K562 (cell line): ENCODE measurements around the gene ZNF165. TPM values are rescaled to one million over a fixed set of nuclear protein-coding genes. Genes with fewer than 3 reads are reported as not detected.
"Not testable (repeated sequence)": the region's sequence is repeated elsewhere in the genome, so short reads cannot be mapped to it uniquely, and the experiment has no call there.

Experiments used
- ATAC-seq: fragments of 200-7000 bp; cut with Tn5 transposase; 3 replicates; pipeline ENCODE4 v1.9.1; 2020; ENCODE audit warnings: moderate library complexity
- BruUV-seq: library from RNA; stranded (reverse); fragments of 400-500 nt; replicated peaks from 2 replicates; lab custom pipeline; 2021; lab: Mats Ljungman, UMichigan
- CTCF ChIA-PET: fragments of 300-600 bp; formaldehyde crosslinking; extraction: SDS; loops from one replicate; lab custom pipeline; 2021; ENCODE audit warnings: low intra/inter-chr PET ratio; lab: Yijun Ruan, JAX
- POLR2A ChIA-PET: fragments of 300-600, 350-650 bp; sonication (Branson Sonifier 250); formaldehyde crosslinking; extraction: SDS; loops from one replicate; lab custom pipeline; 2021; ENCODE audit warnings: antibody characterized with exemption, inconsistent platforms; lab: Yijun Ruan, JAX
- DNase-seq, 4 experiments: peaks; one replicate each; pipeline versions ENCODE4 v3.0.0 to v3.0.0-alpha.2; 2011 to 2018; ENCODE audit warnings: low spot score in 3 of 4, mixed read lengths in 3 of 4; ENCODE audit errors: extremely low read depth in 1 of 4
- FAIRE-seq: peaks from 2 replicates; lab custom pipeline; 2011; peaks lifted over from hg19 to GRCh38; lab: Jason Lieb, UNC
- H2AFZ ChIP-seq: 2 replicates; pipeline ENCODE4 v1.6.0; 2011; ENCODE audit warnings: low read depth, low read length, control low read depth, inconsistent platforms
- H3K27ac ChIP-seq: fragments of 200-600 bp; 3 replicates; pipeline ENCODE4 v1.8.0; 2011; ENCODE audit warnings: low read depth, mild to moderate bottlenecking, control low read depth, inconsistent platforms, low read length, moderate library complexity, mixed read lengths; ENCODE audit errors: extremely low read depth
- H3K27me3 ChIP-seq, 2 experiments: fragments of 300-600 bp in 1 of 2; 2 replicates in 1 of 2; 3 replicates in 1 of 2; pipeline versions ENCODE4 v1.6.0 to v1.8.0; 2011; ENCODE audit warnings: inconsistent platforms in 2 of 2, low read length in 2 of 2, mild to moderate bottlenecking in 1 of 2, mixed read lengths in 1 of 2, moderate library complexity in 1 of 2; ENCODE audit not compliant: control insufficient read depth in 2 of 2, insufficient read depth in 2 of 2
- H3K36me3 ChIP-seq: fragments of 300-600 bp; 3 replicates; pipeline ENCODE4 v1.8.0; 2011; ENCODE audit warnings: mild to moderate bottlenecking, low read length, inconsistent platforms; ENCODE audit not compliant: control insufficient read depth, insufficient read depth
- H3K4me1 ChIP-seq, 2 experiments: fragments of 200-600 bp in 1 of 2; replicated peaks in 1 of 2; 2 replicates in 1 of 2; 3 replicates in 1 of 2; pipeline versions ENCODE4 v1.5.1 to v1.8.0; 2011; ENCODE audit warnings: inconsistent platforms in 2 of 2, low read length in 2 of 2, mild to moderate bottlenecking in 1 of 2, mixed read lengths in 1 of 2, moderate library complexity in 1 of 2; ENCODE audit not compliant: control insufficient read depth in 2 of 2, insufficient read depth in 2 of 2
- H3K4me2 ChIP-seq: 2 replicates; pipeline ENCODE4 v1.6.1; 2011; ENCODE audit warnings: low read length, control low read depth, inconsistent platforms, mixed read lengths; ENCODE audit not compliant: insufficient read depth
- H3K4me3 ChIP-seq: fragments of 200-600 bp; sonication (generic), shearing (Covaris generic); 2 replicates; pipeline ENCODE4 v1.5.1; 2016; ENCODE audit warnings: control low read depth, inconsistent platforms
- H3K79me2 ChIP-seq: fragments of 200-600 bp; 3 replicates; pipeline ENCODE4 v1.8.0; 2011; ENCODE audit warnings: low read length, inconsistent platforms; ENCODE audit not compliant: control insufficient read depth, insufficient read depth
- H3K9ac ChIP-seq, 2 experiments: 2 replicates each; pipeline versions ENCODE4 v1.6.0 to v1.6.1; 2011; ENCODE audit warnings: low read depth in 2 of 2, low read length in 2 of 2, control low read depth in 1 of 2, inconsistent platforms in 1 of 2, mild to moderate bottlenecking in 1 of 2, mixed read lengths in 1 of 2; ENCODE audit not compliant: insufficient read depth in 1 of 2
- H3K9me1 ChIP-seq: one replicate; pipeline ENCODE4 v1.6.0; 2011; ENCODE audit warnings: inconsistent platforms, mild to moderate bottlenecking, low read length, moderate library complexity; ENCODE audit not compliant: control insufficient read depth, insufficient read depth
- H3K9me3 ChIP-seq: replicated peaks from 2 replicates; pipeline ENCODE4 v1.5.1; 2011; ENCODE audit warnings: low read depth, low read length, inconsistent platforms; ENCODE audit not compliant: control insufficient read depth, insufficient read depth
- H4K20me1 ChIP-seq: replicated peaks from 2 replicates; pipeline ENCODE4 v1.6.1; 2011; ENCODE audit warnings: low read length, inconsistent platforms, mixed read lengths; ENCODE audit not compliant: control insufficient read depth, insufficient read depth
- BRD4 ChIP-seq: fragments of 200-600 bp; sonication (generic); IDR thresholded peaks from 2 replicates; pipeline ENCODE4 v1.6.1; 2017; ENCODE audit warnings: inconsistent platforms
- CHCHD3 ChIP-seq: fragments of 250-450 bp; sonication (Bioruptor Pico); IDR thresholded peaks from 2 replicates; pipeline ENCODE4 v2.1.2; 2022; ENCODE audit warnings: mild to moderate bottlenecking
- CHD2 ChIP-seq: IDR thresholded peaks from 2 replicates; pipeline ENCODE4 v1.6.1; 2011; ENCODE audit warnings: low read depth, low read length
- ELF2 ChIP-seq: fragments of 250-450 bp; sonication (Bioruptor Pico); IDR thresholded peaks from 2 replicates; pipeline ENCODE4 v1.5.0; 2021; ENCODE audit warnings: mild to moderate bottlenecking
- FOXM1 ChIP-seq, 2 experiments: fragments of 450-650 bp in 1 of 2; sonication (generic) in 1 of 2; formaldehyde crosslinking in 1 of 2; IDR thresholded peaks; 2 replicates each; pipeline versions ENCODE4 v1.6.1 to v1.9.0; 2017 to 2022; ENCODE audit warnings: low read depth in 2 of 2, mild to moderate bottlenecking in 2 of 2, missing genetic modification reagents in 1 of 2, moderate library complexity in 1 of 2
- HDAC1 ChIP-seq, 2 experiments: fragments of 450-650 bp; IDR thresholded peaks; 2 replicates each; pipeline ENCODE4 v1.6.1; 2016 to 2017; ENCODE audit warnings: inconsistent platforms in 1 of 2, mild to moderate bottlenecking in 1 of 2, moderate library complexity in 1 of 2
- HDAC2 ChIP-seq: fragments of 450-650 bp; IDR thresholded peaks from 2 replicates; pipeline ENCODE4 v1.6.1; 2016; ENCODE audit warnings: mild to moderate bottlenecking
- KDM1A ChIP-seq, 2 experiments: fragments of 450-650 bp; IDR thresholded peaks; 2 replicates each; pipeline ENCODE4 v1.6.1; 2016; ENCODE audit warnings: mild to moderate bottlenecking in 2 of 2
- NFIC ChIP-seq: fragments of 450-650 bp; IDR thresholded peaks from 2 replicates; pipeline ENCODE4 v1.6.1; 2017; ENCODE audit warnings: mild to moderate bottlenecking, inconsistent platforms
- NFIX ChIP-seq: fragments of 250-450 bp; sonication (Bioruptor Pico); IDR thresholded peaks from 2 replicates; pipeline ENCODE4 v1.4.0; 2020; ENCODE audit warnings: low read depth, mild to moderate bottlenecking, moderate library complexity
- NFRKB ChIP-seq: fragments of 450-650 bp; IDR thresholded peaks from 2 replicates; pipeline ENCODE4 v1.6.1; 2016; ENCODE audit warnings: low read depth
- NR2C1 ChIP-seq, 2 experiments: fragments of 450-650 bp; IDR thresholded peaks; 2 replicates each; pipeline ENCODE4 v1.6.1; 2017; ENCODE audit warnings: mild to moderate bottlenecking in 2 of 2, antibody characterized with exemption in 1 of 2, inconsistent platforms in 1 of 2, missing compliant biosample characterization in 1 of 2, missing genetic modification characterization in 1 of 2
- POLR2G ChIP-seq: fragments of 200-400 bp; formaldehyde crosslinking; IDR thresholded peaks from 2 replicates; pipeline ENCODE4 v1.6.1; 2017; ENCODE audit warnings: low read depth, mild to moderate bottlenecking, antibody characterized with exemption, low read length, moderate library complexity
- SMAD4 ChIP-seq: fragments of 250-450 bp; sonication (Bioruptor Pico); conservative IDR thresholded peaks from 2 replicates; pipeline ENCODE4 v1.8.0; 2021; ENCODE audit warnings: inconsistent platforms, mild to moderate bottlenecking, moderate library complexity
- SNIP1 ChIP-seq: fragments of 450-650 bp; IDR thresholded peaks from 2 replicates; pipeline ENCODE4 v1.7.1; 2017; ENCODE audit warnings: low read depth, mild to moderate bottlenecking
- ZNF668 ChIP-seq: fragments of 250-450 bp; sonication (Bioruptor Pico); IDR thresholded peaks from 2 replicates; pipeline ENCODE4 v1.8.0; 2022; ENCODE audit warnings: mild to moderate bottlenecking, inconsistent platforms
- ZNF764 ChIP-seq: fragments of 250-450 bp; sonication (Bioruptor Pico); IDR thresholded peaks from 2 replicates; pipeline ENCODE4 v1.4.0; 2020; ENCODE audit warnings: low read depth, mild to moderate bottlenecking, moderate library complexity
- WGBS: fragments of 100-300 bp; shearing (Covaris generic); methylation state at CpG from one replicate; pipeline ENCODE4 v1.1.6; 2016; ENCODE audit warnings: low coverage, mixed read lengths; ENCODE audit not compliant: insufficient coverage; ENCODE audit errors: missing lambda C conversion rate; 5-methylcytosine and 5-hydroxymethylcytosine counted together
- in situ Hi-C: fragments of 300-500 bp; cut with MboI; formaldehyde crosslinking; loops from 4 replicates; pipeline ENCODE4 v1.15.0; 2018; ENCODE audit warnings: inconsistent platforms, mixed read lengths
- intact Hi-C: fragments of 100-400 bp; cut with micrococcal nuclease; formaldehyde crosslinking; loops from 2 replicates; pipeline ENCODE4 v1.14.2; 2022
- polyA plus RNA-seq, 8 experiments: library from polyadenylated mRNA; depleted of rRNA in 4 of 8; stranded (reverse) in 5 of 8; unstranded in 3 of 8; fragments of >200 nt; fragmentation: Nextera tagmentation in 2 of 8; fragmentation: Illumina TruSeq in 1 of 8; extraction: Ambion mirVana in 2 of 8; extraction: Trizol in 1 of 8; gene quantifications; 2 replicates each; pipeline versions ENCODE4 v1.2.1 to v1.2.3, GENCODE V29; 2011 to 2014; ENCODE audit warnings: inconsistent platforms in 1 of 8, missing spikeins in 1 of 8
- total RNA-seq, 7 experiments: library from RNA; depleted of rRNA in 6 of 7; stranded (reverse); fragments of >200 nt in 6 of 7; fragmentation: Illumina TruSeq in 2 of 7; extraction: Trizol in 2 of 7; gene quantifications; 2 replicates each; pipeline versions ENCODE4 v1.2.1 to v1.2.3, GENCODE V29; 2011 to 2021; ENCODE audit warnings: low replicate concordance in 1 of 7
- TF ChIP-seq, protein P1 (sequence below): fragments of 250-450 bp; sonication (Bioruptor Pico); IDR thresholded peaks from 2 replicates; pipeline ENCODE4 v1.4.0; 2020

Gene ZNF165
- total and polyA plus RNA-seq, 9 of the 15 experiments (the other 6 are each of a cell fraction or from before 2014, with no cell fraction given) = 0.82 to 3.6 (median 1.2) TPM

DNA sequence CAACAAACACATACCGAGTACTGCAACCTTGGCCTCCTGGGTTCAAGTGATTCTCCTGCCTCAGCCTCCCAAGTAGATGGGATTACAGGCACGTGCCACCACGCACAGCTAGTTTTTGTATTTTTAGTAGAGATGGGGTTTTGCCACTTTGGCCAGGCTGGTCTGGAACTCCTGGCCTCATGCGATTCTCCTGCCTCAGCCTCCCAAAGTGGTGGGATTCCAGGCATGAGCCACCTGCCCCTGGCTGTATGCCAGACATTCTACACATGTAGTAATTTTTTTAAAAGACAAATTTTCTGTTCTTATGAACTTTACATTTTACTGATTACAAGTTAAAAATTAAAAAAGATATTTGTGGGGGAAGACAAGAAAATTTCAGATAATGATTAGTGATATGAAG is 9.4 kb upstream of the ZNF165 start:
- WGBS = 7% methylated on average over 4 of the region's 4 CpGs
- in situ Hi-C loops, intact Hi-C loops, CTCF ChIA-PET, H3K79me2 ChIP-seq, H3K9me3 ChIP-seq, H3K27me3 ChIP-seq, H3K27ac ChIP-seq, H3K4me1 ChIP-seq, H3K36me3 ChIP-seq, ATAC-seq, H3K9me1 ChIP-seq, H3K9ac ChIP-seq, H4K20me1 ChIP-seq, FAIRE-seq, POLR2A ChIA-PET, BruUV-seq, H2AFZ ChIP-seq, H3K4me2 ChIP-seq, DNase-seq, H3K4me3 ChIP-seq: not testable (repeated sequence)
- peak; percentile 60 for TF ChIP-seq NFIC

DNA sequence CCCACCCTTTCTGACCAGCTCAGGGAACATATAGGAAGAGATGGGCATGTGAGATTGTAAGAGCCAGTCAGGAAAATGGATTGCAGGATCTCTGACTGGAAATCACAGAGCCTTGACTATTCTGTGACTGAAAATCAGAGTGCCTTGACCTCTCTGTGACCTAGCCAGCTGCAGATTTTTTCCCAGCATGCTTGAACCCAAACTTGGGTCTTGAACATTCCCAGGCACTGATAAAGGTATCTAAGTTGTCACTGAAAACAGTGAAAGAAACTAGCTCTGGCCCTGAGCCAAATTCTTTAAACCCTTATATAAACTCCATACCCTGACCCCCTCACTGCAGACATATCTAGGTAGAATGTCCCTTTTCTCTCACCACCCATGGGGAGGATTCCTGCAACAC is 2.3 kb upstream of the ZNF165 start:
- H3K79me2 ChIP-seq = peaks cover 10% of the 10 kb centered on the region; the same call in 2 of the 3 replicates
- ATAC-seq (no peak), FAIRE-seq (no peak), DNase-seq (peak in 1 of 4 experiments; percentile 21)
- no peaks in the 10 kb centered on the region for H4K20me1 ChIP-seq
- H3K27me3 ChIP-seq = peaks cover 4 to 7% of the 10 kb centered on the region in 2 experiments
- no TSS peak for BruUV-seq
- intact Hi-C loops (no loop called here), in situ Hi-C loops (no loop called here)
- no peaks in the 10 kb centered on the region; the same call in 2 of the 3 replicates for H3K36me3 ChIP-seq
- no peaks in the 10 kb centered on the region for H3K9me1 ChIP-seq
- H3K27ac ChIP-seq = no peak overlapping the region
- peaks cover 0 to 2% of the 10 kb centered on the region in 2 experiments; a peak in 4 of 5 replicates for H3K4me1 ChIP-seq
- H3K4me2 ChIP-seq = no peak overlapping the region
- no peak overlapping the region for H3K9ac ChIP-seq
- no peak overlapping the region for H3K4me3 ChIP-seq
- H2AFZ ChIP-seq = no peak overlapping the region
- H3K9me3 ChIP-seq = no peaks in the 10 kb centered on the region
- CTCF ChIA-PET = interaction anchor here (0.8 kb wide), 1 partner anchor 133 kb away, joined by 4 read pairs; no protein-coding TSS in a partner anchor
- POLR2A ChIA-PET = interaction anchor here (1.0 to 3.5 kb wide), 2 partner anchors 11 to 14 kb away, joined by 4 to 15 read pairs; no protein-coding TSS in a partner anchor
- TF ChIP-seq ZNF764 = no peak
- TF ChIP-seq FOXM1 (IDR thresholded peaks at IDR 0.05; ENCODE audit: low read depth) = no peak
- TF ChIP-seq FOXM1 (CRISPR knock-in tag; IDR thresholded peaks at IDR 0.05; ENCODE audit: low read depth) = no peak
- TF ChIP-seq NR2C1 (IDR thresholded peaks at IDR 0.05) = no peak
- TF ChIP-seq NR2C1 (tag; IDR thresholded peaks at IDR 0.05) = 0 out of 2 replicates have a peak, but pooled peaks have one; percentile 48
- no peak for TF ChIP-seq ELF2 (CRISPR knock-in tag)
- peak; percentile 62 for TF ChIP-seq NFIX (CRISPR knock-in tag)
- no peak for TF ChIP-seq NFRKB
- no peak for TF ChIP-seq CHCHD3 (CRISPR knock-in tag)
- no peak for TF ChIP-seq SNIP1
- TF ChIP-seq HDAC1 (IDR thresholded peaks at IDR 0.05) = peak in 1 of 2 experiments; percentile 67; a peak in 2 of 4 replicates
- TF ChIP-seq KDM1A (IDR thresholded peaks at IDR 0.05) = peak; percentile 95 to 96
- TF ChIP-seq, protein P1, sequence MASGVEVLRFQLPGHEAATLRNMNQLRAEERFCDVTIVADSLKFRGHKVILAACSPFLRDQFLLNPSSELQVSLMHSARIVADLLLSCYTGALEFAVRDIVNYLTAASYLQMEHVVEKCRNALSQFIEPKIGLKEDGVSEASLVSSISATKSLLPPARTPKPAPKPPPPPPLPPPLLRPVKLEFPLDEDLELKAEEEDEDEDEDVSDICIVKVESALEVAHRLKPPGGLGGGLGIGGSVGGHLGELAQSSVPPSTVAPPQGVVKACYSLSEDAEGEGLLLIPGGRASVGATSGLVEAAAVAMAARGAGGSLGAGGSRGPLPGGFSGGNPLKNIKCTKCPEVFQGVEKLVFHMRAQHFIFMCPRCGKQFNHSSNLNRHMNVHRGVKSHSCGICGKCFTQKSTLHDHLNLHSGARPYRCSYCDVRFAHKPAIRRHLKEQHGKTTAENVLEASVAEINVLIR (CRISPR knock-in tag) = no peak
- TF ChIP-seq ZNF668 (CRISPR knock-in tag) = no peak
- TF ChIP-seq POLR2G = no peak
- no peak for TF ChIP-seq BRD4
- no peak for TF ChIP-seq CHD2
- TF ChIP-seq SMAD4 (CRISPR knock-in tag) = no peak
- peak; percentile 50; the same call in 1 of the 2 replicates for TF ChIP-seq HDAC2
